Measurements from ENCODE around the gene TMEM168. TPM values are rescaled to one million over a fixed set of nuclear protein-coding genes. Genes with fewer than 3 reads are reported as not detected.
"Not testable (repeated sequence)": the region's sequence is repeated elsewhere in the genome, so short reads cannot be mapped to it uniquely, and the experiment has no call there.

The TMEM168 gene, protein sequence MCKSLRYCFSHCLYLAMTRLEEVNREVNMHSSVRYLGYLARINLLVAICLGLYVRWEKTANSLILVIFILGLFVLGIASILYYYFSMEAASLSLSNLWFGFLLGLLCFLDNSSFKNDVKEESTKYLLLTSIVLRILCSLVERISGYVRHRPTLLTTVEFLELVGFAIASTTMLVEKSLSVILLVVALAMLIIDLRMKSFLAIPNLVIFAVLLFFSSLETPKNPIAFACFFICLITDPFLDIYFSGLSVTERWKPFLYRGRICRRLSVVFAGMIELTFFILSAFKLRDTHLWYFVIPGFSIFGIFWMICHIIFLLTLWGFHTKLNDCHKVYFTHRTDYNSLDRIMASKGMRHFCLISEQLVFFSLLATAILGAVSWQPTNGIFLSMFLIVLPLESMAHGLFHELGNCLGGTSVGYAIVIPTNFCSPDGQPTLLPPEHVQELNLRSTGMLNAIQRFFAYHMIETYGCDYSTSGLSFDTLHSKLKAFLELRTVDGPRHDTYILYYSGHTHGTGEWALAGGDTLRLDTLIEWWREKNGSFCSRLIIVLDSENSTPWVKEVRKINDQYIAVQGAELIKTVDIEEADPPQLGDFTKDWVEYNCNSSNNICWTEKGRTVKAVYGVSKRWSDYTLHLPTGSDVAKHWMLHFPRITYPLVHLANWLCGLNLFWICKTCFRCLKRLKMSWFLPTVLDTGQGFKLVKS
- total RNA-seq (2013), result 17.0 TPM
- polyA plus RNA-seq (10 to 100 TPM in 2 of 3 donors, 1 to 10 TPM in 1; 7.0 to 14.7 (median 14.6) TPM), polyA minus RNA-seq (7.1 and 10.8 TPM in 2 replicates), total RNA-seq (10.8 to 33.4 (median 23.5) reads per million in 11 experiments)

DNA sequence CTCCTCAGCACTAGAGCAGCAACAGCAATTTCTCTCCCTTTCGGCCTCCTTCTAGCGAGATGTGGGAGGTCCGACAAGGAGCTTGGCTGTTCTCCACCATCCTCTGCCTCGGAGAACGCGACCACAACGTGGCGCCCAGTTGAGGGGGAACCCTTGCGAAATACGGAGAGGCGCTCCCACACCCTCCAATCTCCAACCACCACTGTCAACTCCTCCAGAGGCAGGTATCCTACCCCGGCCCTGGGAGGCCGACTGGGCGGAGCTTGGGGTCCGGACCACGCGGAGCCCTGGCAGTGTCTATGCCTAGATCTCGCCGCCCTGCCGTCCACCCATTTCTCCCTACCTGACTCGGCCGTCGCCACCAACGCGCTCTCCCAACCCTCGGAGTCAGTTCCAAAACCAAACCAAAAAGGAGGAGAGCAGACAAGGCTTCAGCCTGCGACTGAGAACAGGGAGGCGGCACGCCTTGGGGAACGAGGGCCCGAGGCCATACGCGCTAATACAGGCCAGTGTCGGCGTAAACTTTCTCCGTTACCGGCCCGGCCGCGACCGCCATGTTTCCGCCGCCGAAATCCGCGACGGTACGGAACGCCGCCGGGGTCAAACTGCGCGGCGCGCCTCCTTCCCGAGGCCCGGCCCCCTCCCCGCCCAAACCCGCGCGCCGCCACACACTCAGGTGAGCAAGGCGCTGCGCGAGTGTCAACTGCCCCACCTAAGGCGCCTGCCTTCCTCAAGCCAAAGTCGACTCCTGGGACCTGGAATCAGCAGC lies at the start of gene TMEM168:
TSS of gene TMEM168 (minus strand) at position 577 of the 769 bp plus-strand sequence. CDS start 5,568 bp downstream, outside the sequence.
- peak within 1 kb of the TSS; percentile 94 for H3K9ac ChIP-seq (ENCODE audit: insufficient read depth, low read length, poor library complexity, severe bottlenecking)
- H3K27ac Mint-ChIP-seq, result peak within 1 kb of the TSS; percentile 91 to 97 (median 94)
- H2AFZ ChIP-seq (ENCODE audit: insufficient read depth, low read depth, low read length, poor library complexity, severe bottlenecking), result peak within 1 kb of the TSS; percentile 92
- H3K9me3 Mint-ChIP-seq, result no peaks in the 10 kb centered on the region
- no peaks in the 10 kb centered on the region for H3K27me3 ChIP-seq (ENCODE audit: control insufficient read depth in 2 of 2, insufficient read depth in 2 of 2, low read length in 2 of 2)
- peak within 1 kb of the TSS; percentile 84 to 96 for H3K27ac ChIP-seq (ENCODE audit: low read depth in 1 of 2, low read length in 2 of 2)
- under 1% methylated on average over 65 of the region's 67 CpGs for WGBS (ENCODE audit: insufficient coverage)
- peak within 1 kb of the TSS; percentile 80 for H3K4me2 ChIP-seq (replicated peaks; ENCODE audit: extremely low read depth, low read length, poor library complexity, severe bottlenecking)
- H3K4me3 Mint-ChIP-seq, result peak within 1 kb of the TSS; percentile 88 to 91
- peak within 1 kb of the TSS; percentile 56 to 94 (median 79) for H3K4me3 ChIP-seq (replicated peaks in 1 of 3; ENCODE audit: low read depth in 2 of 3, low read length in 3 of 3)
- intact Hi-C loops (cut with micrococcal nuclease), result loop anchor here in 1 of 2 donors (5.0 kb wide), 1 partner anchor 147 kb away; a partner anchor contains a TSS
- peaks cover 24% of the 10 kb centered on the region for H3K79me2 ChIP-seq (ENCODE audit: insufficient read depth, low read length)
- TF ChIP-seq CTCF (IDR thresholded peaks at IDR 0.05), result no peak
- DNase-seq, result peak; percentile 46 to 65 (median 61)
- H3K4me1 Mint-ChIP-seq, result peaks cover 24% of the 10 kb centered on the region
- no peaks in the 10 kb centered on the region for H3K36me3 ChIP-seq (replicated peaks in 1 of 2; ENCODE audit: control insufficient read depth in 1 of 2, insufficient read depth in 2 of 2, low read length in 2 of 2)
- H3K36me3 Mint-ChIP-seq, result peaks cover 6 to 8% of the 10 kb centered on the region in 2 donors
- H3K9me3 ChIP-seq (replicated peaks in 1 of 2; ENCODE audit: control insufficient read depth in 1 of 2, insufficient read depth in 1 of 2, low read length in 2 of 2), result no peaks in the 10 kb centered on the region
- peaks cover 13 to 22% of the 10 kb centered on the region in 2 donors for H3K4me1 ChIP-seq (ENCODE audit: control insufficient read depth in 1 of 2, insufficient read depth in 2 of 2, low read length in 2 of 2)
- no peaks in the 10 kb centered on the region for H3K27me3 Mint-ChIP-seq (ENCODE audit: low read depth in 3 of 3)
- no peaks in the 10 kb centered on the region for H4K20me1 ChIP-seq (ENCODE audit: insufficient read depth, low read length)

GRCh38 chr7:112835928-112836327 lies 45.7 kb upstream of the TMEM168 start:
- H3K4me3 ChIP-seq (replicated peaks in 1 of 3; ENCODE audit: low read depth in 2 of 3, low read length in 3 of 3); H3K9me3 ChIP-seq (replicated peaks in 1 of 2; ENCODE audit: control insufficient read depth in 1 of 2, insufficient read depth in 1 of 2, low read length in 2 of 2); H3K4me1 ChIP-seq (ENCODE audit: control insufficient read depth in 1 of 2, insufficient read depth in 2 of 2, low read length in 2 of 2); H3K9ac ChIP-seq (ENCODE audit: insufficient read depth, low read length, poor library complexity, severe bottlenecking); H3K4me2 ChIP-seq (replicated peaks; ENCODE audit: extremely low read depth, low read length, poor library complexity, severe bottlenecking); H3K27me3 Mint-ChIP-seq (ENCODE audit: low read depth in 3 of 3); intact Hi-C loops (cut with micrococcal nuclease); H3K27ac ChIP-seq (ENCODE audit: low read depth in 1 of 2, low read length in 2 of 2); DNase-seq; H4K20me1 ChIP-seq (ENCODE audit: insufficient read depth, low read length); H2AFZ ChIP-seq (ENCODE audit: insufficient read depth, low read depth, low read length, poor library complexity, severe bottlenecking); H3K27me3 ChIP-seq (ENCODE audit: control insufficient read depth in 2 of 2, insufficient read depth in 2 of 2, low read length in 2 of 2); H3K4me1 Mint-ChIP-seq; H3K79me2 ChIP-seq (ENCODE audit: insufficient read depth, low read length); H3K4me3 Mint-ChIP-seq; H3K27ac Mint-ChIP-seq: not testable (repeated sequence)
- H3K36me3 ChIP-seq (replicated peaks in 1 of 2; ENCODE audit: control insufficient read depth in 1 of 2, insufficient read depth in 2 of 2, low read length in 2 of 2), result peaks cover 6 to 26% of the 10 kb centered on the region in 2 donors
- peaks cover 20 to 24% of the 10 kb centered on the region in 2 donors for H3K36me3 Mint-ChIP-seq
- H3K9me3 Mint-ChIP-seq, result peaks cover 0 to 10% (median 2%) of the 10 kb centered on the region in 7 donors
- 92% methylated on average over 4 of the region's 4 CpGs for WGBS (ENCODE audit: insufficient coverage)

Data from CD14-positive monocyte (primary cell).